ENCODE results near the gene AMPD2.

The AMPD2 gene

GRCh38 chr1:109619576-109620400 lies at the start of gene AMPD2, which contains the start of gene GNAT2:
TSS of gene AMPD2 (plus strand) at chr1:109619837. CDS start at chr1:109621176, 1,339 bp downstream.
TSS of gene GNAT2 (minus strand) at chr1:109619616. CDS start at chr1:109612870, 6,746 bp downstream.
- peak; percentile 24 for DNase-seq

- no peak for DNase-seq
Measured at GRCh38 chr1:109570414-109570813, 49.2 kb upstream of the AMPD2 start.

- DNase-seq, result no peak
Measured at GRCh38 chr1:109573785-109574184, 45.9 kb upstream of the AMPD2 start.

- DNase-seq, result no peak
Measured at GRCh38 chr1:109578947-109579443, 40.6 kb upstream of the AMPD2 start.

- no peak for DNase-seq
Measured at GRCh38 chr1:109579491-109579890, 40.1 kb upstream of the AMPD2 start.

GRCh38 chr1:109582021-109582420 lies 37.6 kb upstream of the AMPD2 start:
- no peak for DNase-seq

GRCh38 chr1:109584766-109585165 lies 34.9 kb upstream of the AMPD2 start:
- DNase-seq, result no peak

- no peak for DNase-seq
Measured at GRCh38 chr1:109586055-109586454, 33.6 kb upstream of the AMPD2 start.

GRCh38 chr1:109589177-109589576 lies 30.5 kb upstream of the AMPD2 start:
- no peak for DNase-seq

GRCh38 chr1:109589679-109590078 lies 30.0 kb upstream of the AMPD2 start:
- DNase-seq, result no peak

GRCh38 chr1:109592916-109593315 lies 26.7 kb upstream of the AMPD2 start:
- DNase-seq, result no peak

GRCh38 chr1:109595531-109595930 lies 24.1 kb upstream of the AMPD2 start:
- DNase-seq, result no peak

- DNase-seq, result no peak
Measured at GRCh38 chr1:109598156-109598555, 21.5 kb upstream of the AMPD2 start.

- DNase-seq, result no peak
Measured at GRCh38 chr1:109598655-109599054, 21.0 kb upstream of the AMPD2 start.

- DNase-seq, result no peak
Measured at GRCh38 chr1:109603229-109603628, 16.4 kb upstream of the AMPD2 start.

- DNase-seq, result no peak
Measured at GRCh38 chr1:109605381-109605780, 14.3 kb upstream of the AMPD2 start.

- DNase-seq, result no peak
Measured at GRCh38 chr1:109609881-109610280, 9.8 kb upstream of the AMPD2 start.

GRCh38 chr1:109610609-109611307 lies 8.9 kb upstream of the AMPD2 start:
- no peak for DNase-seq

- DNase-seq, result no peak
Measured at GRCh38 chr1:109611308-109611990, 8.2 kb upstream of the AMPD2 start.

- DNase-seq, result no peak
Measured at GRCh38 chr1:109613361-109614147, 6.1 kb upstream of the AMPD2 start.

- DNase-seq, result no peak
Measured at GRCh38 chr1:109615879-109616278, 3.8 kb upstream of the AMPD2 start.

- no peak for DNase-seq
Measured at GRCh38 chr1:109616391-109616790, 3.2 kb upstream of the AMPD2 start.

Data from NCI-H1105 (cell line).